GM21381 (cell line): ENCODE results near the gene OR4D10.

Experiments used
- ATAC-seq: cut with Tn5 transposase; IDR thresholded peaks from one replicate; pipeline ENCODE4 v1.9.1; 2021; ENCODE audit warnings: mild to moderate bottlenecking, moderate library complexity; ENCODE audit not compliant: unreplicated experiment

OR4D10 gene

DNA sequence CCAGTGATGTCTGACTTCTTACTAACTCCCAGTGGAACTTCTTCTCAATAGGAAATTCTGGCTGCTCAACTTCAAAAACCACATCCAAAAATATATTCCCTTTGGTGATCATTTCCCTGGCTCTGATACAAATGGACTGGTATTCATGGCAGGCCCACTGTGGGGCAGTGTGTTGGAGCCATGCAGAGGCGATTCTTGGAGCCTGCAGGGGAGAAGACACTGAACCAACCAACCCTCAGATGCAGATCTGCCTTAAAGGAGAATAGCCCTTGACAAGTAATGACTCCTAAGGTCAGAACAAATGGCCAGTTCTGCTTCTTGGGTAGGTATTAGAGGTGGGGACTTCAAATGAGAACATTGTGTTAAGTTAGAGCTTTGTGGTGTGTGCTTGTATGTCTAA lies 50.4 kb downstream of the OR4D10 start:
- ATAC-seq = no peak

DNA sequence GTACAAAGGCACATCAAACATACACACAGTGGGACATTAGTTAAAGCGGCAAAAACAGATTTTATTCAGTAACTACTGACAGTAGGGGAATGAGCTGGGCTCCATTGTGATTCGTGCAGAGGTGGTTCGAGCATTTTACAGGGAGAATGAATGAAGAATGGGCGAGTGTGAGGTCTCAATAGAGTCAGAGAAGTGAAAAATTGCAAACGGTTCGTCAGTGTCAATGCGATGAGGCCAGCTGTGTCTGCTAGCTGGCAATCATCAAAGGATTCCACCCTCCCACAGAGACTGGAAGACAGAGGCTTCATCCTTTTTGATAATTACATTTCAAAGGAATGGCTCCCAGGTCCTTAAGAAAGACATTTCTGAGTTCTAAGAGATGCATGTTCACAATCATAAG lies 55.6 kb downstream of the OR4D10 start:
- no peak for ATAC-seq
